ENCODE measurements around the gene DEF6. TPM values are rescaled to one million over a fixed set of nuclear protein-coding genes. Genes with fewer than 3 reads are reported as not detected.
A peak's percentile ranks its signal among the peaks of the same experiment; 100 is the strongest.
"Not testable (repeated sequence)": the region's sequence is repeated elsewhere in the genome, so short reads cannot be mapped to it uniquely, and the experiment has no call there.

DEF6 gene
- total and polyA plus RNA-seq, 11 donors: 0.38 to 14.4 (median 1.1) TPM

DNA sequence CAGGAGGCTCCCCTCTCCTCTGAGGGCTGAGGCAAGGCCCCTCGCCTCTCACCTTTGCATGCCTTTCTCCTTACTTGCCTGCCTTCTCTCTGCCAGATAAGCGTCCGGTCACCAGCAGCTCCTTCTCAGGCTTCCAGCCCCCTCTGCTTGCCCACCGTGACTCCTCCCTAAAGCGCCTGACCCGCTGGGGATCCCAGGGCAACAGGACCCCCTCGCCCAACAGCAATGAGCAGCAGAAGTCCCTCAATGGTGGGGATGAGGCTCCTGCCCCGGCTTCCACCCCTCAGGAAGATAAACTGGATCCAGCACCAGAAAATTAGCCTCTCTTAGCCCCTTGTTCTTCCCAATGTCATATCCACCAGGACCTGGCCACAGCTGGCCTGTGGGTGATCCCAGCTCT lies 23.5 kb downstream of the DEF6 start:
- no peak for ATAC-seq
- no peak for DNase-seq
- H3K27me3 ChIP-seq: no peaks in the 10 kb centered on the region
- intact Hi-C loops (cut with DNase I): loop anchor here in 1 of 10 donors (5.0 kb wide), 1 partner anchor 34 kb away; no protein-coding TSS in a partner anchor
- 89 to 94% (median 90%) methylated on average over 8 of the region's 8 CpGs for WGBS, 4 donors
- TF ChIP-seq, protein P1, sequence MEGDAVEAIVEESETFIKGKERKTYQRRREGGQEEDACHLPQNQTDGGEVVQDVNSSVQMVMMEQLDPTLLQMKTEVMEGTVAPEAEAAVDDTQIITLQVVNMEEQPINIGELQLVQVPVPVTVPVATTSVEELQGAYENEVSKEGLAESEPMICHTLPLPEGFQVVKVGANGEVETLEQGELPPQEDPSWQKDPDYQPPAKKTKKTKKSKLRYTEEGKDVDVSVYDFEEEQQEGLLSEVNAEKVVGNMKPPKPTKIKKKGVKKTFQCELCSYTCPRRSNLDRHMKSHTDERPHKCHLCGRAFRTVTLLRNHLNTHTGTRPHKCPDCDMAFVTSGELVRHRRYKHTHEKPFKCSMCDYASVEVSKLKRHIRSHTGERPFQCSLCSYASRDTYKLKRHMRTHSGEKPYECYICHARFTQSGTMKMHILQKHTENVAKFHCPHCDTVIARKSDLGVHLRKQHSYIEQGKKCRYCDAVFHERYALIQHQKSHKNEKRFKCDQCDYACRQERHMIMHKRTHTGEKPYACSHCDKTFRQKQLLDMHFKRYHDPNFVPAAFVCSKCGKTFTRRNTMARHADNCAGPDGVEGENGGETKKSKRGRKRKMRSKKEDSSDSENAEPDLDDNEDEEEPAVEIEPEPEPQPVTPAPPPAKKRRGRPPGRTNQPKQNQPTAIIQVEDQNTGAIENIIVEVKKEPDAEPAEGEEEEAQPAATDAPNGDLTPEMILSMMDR (IDR thresholded peaks at IDR 0.05): no peak
- TF ChIP-seq POLR2A (IDR thresholded peaks at IDR 0.05): no peak
- peaks cover 0 to 20% (median 4%) of the 10 kb centered on the region in 12 donors for H3K4me1 ChIP-seq
- H3K36me3 ChIP-seq: peaks cover 0 to 67% (median 0%) of the 10 kb centered on the region in 9 donors
- no peak overlapping the region for H3K27ac ChIP-seq
- H3K4me3 ChIP-seq: no peak overlapping the region
- H3K9me3 ChIP-seq: no peaks in the 10 kb centered on the region

DNA sequence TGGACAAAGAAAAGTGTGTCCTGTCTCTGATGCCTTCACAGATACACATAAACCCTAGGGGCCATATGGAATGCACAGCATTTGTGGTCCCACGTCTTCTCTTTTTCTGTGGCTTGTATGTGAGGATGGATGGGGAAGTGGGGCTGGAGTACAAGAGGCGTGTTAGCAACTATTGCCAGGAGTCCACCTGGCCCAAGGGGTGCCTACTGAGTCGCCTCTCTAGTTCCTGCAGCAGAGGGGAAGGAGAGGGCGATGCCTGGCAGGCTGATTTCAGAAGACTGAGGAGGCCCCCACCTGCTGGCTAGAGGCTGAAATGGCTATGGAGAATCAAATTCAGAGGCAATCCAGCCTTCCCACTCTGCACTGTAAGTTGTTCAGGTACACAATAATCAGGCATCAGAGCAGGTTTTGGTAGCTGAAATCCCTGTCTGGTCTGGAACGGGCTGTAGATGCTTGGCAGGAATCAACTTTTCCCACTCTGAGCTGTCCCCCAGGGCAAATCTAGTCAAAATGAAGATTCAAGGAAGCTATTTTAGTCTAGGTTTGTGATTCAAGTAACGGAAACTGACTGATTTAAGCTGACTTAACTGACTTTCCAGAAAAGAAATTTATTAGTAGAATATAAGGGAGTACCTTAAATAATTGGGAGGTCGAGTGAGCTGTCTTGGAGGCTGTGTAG lies 29.9 kb downstream of the DEF6 start:
- ATAC-seq (peak; percentile 67 to 85 (median 83)), DNase-seq (peak in 4 of 5 donors; percentile 41 to 74 (median 60))
- no peak overlapping the region for H3K4me3 ChIP-seq
- H3K27ac ChIP-seq: no peak overlapping the region
- TF ChIP-seq, protein P1 (IDR thresholded peaks at IDR 0.05): peak; percentile 27 to 66 (median 51)
- no peak for TF ChIP-seq POLR2A (IDR thresholded peaks at IDR 0.05)
- H3K9me3 ChIP-seq: no peaks in the 10 kb centered on the region
- no peaks in the 10 kb centered on the region for H3K27me3 ChIP-seq
- 31 to 49% (median 37%) methylated on average over 5 to 7 of the region's 7 CpGs for WGBS, 4 donors
- H3K4me1 ChIP-seq: peaks cover 0 to 8% (median 0%) of the 10 kb centered on the region in 12 donors
- intact Hi-C loops (cut with DNase I): loop anchor here in 5 of 10 donors (2.0 to 5.0 kb wide), 4 partner anchors 31 to 180 kb away; partner anchors contain the start of gene DEF6 (in 1 of the 5)
- peaks cover 0 to 9% (median 0%) of the 10 kb centered on the region in 9 donors for H3K36me3 ChIP-seq

DNA sequence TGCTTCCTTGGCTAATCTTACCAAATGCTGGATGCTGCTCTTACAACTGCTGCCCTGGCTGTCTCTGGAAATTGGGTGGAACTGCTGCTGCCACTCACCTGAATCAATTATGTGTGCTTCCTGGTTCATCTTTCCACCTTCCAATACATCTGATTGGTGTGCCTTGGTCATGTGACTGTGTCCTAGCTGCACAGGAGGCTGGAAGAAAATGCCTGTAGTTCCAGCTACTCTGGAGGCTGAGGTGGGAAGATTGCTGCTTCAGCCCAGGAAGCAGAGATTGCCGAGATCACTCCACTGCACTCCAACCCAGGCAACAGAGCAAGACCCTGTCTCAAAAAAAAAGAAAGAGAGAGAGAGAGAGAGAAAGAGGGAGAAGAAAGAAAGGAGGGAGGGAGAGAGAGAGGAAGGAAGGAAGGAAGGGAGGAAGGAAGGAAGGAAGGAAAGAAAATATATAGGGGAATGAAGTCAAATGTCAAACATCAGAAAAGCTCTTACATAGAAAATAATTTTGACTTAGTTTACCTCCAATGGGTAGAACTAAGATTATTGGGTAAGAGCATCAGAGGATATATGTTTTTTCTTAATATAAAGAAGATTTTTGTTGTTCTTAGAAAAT lies 30.6 kb downstream of the DEF6 start:
- ATAC-seq (no peak), DNase-seq (no peak)
- H3K27me3 ChIP-seq: no peaks in the 10 kb centered on the region
- peaks cover 0 to 8% (median 0%) of the 10 kb centered on the region in 12 donors for H3K4me1 ChIP-seq
- 83 to 96% (median 94%) methylated on average over 1 of the region's 1 CpG for WGBS, 4 donors
- H3K9me3 ChIP-seq: no peaks in the 10 kb centered on the region
- H3K27ac ChIP-seq: no peak overlapping the region
- no peak overlapping the region for H3K4me3 ChIP-seq
- TF ChIP-seq POLR2A (IDR thresholded peaks at IDR 0.05): no peak
- TF ChIP-seq, protein P1 (IDR thresholded peaks at IDR 0.05): no peak
- peaks cover 0 to 2% (median 0%) of the 10 kb centered on the region in 9 donors for H3K36me3 ChIP-seq
- intact Hi-C loops (cut with DNase I): loop anchor here in 4 of 10 donors (5.0 kb wide), 2 partner anchors 36 to 181 kb away; no protein-coding TSS in a partner anchor

DNA sequence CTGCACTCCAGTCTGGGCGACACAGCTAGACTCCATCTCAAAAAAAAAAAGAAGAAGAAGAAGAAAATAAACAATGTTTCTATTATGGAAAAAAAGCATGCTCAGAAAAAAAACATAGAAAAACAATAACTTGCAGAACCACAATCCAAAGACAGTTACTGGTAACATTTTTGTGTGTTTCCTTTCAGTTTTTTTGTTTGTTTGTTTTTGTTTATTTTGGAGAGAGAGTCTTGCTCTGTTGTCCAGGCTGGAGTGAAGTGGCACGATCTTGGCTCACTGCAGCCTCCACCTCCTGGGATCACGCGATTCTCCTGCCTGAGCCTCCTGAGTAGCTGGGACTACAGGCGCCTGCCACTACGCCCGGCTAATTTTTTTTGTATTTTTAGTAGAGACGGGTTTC lies 31.3 kb downstream of the DEF6 start:
- intact Hi-C loops (cut with DNase I): loop anchor here in 4 of 10 donors (5.0 kb wide), 2 partner anchors 37 to 182 kb away; no protein-coding TSS in a partner anchor
- DNase-seq, H3K27ac ChIP-seq, H3K36me3 ChIP-seq, ATAC-seq, H3K27me3 ChIP-seq, H3K4me3 ChIP-seq, H3K9me3 ChIP-seq, H3K4me1 ChIP-seq: not testable (repeated sequence)
- 93 to 96% (median 94%) methylated on average over 8 of the region's 8 CpGs for WGBS, 4 donors

Measured in heart left ventricle (tissue), 16 donors.